DMS114 treated with DMSO at 0.1 percent for 48 hours (cell line): ENCODE results near the gene CCDC158.
"Not testable (repeated sequence)": the region's sequence is repeated elsewhere in the genome, so short reads cannot be mapped to it uniquely, and the experiment has no call there.

Experiments
- DNase-seq: peaks from one replicate; lab custom pipeline; 2025; ENCODE audit not compliant: unreplicated experiment; lab: John Stamatoyannopoulos, UW

CCDC158 gene

GRCh38 chr4:76430519-76431388 lies 9.8 kb upstream of the CCDC158 start:
- DNase-seq: no peak

- DNase-seq: no peak
Measured at GRCh38 chr4:76429636-76430035, 8.7 kb upstream of the CCDC158 start.

- DNase-seq: no peak
Measured at GRCh38 chr4:76426272-76426671, 5.3 kb upstream of the CCDC158 start.

- DNase-seq: not testable (repeated sequence)
Measured at GRCh38 chr4:76423159-76423558, 2.2 kb upstream of the CCDC158 start.

- no peak for DNase-seq
Measured at GRCh38 chr4:76420188-76420761, 666 bp downstream of the CCDC158 start.

- DNase-seq: no peak
Measured at GRCh38 chr4:76410636-76411035, 10.3 kb downstream of the CCDC158 start.

GRCh38 chr4:76407440-76408119 lies 13.4 kb downstream of the CCDC158 start:
- no peak for DNase-seq

GRCh38 chr4:76406081-76406480 lies 14.9 kb downstream of the CCDC158 start:
- DNase-seq: no peak

GRCh38 chr4:76401654-76402053 lies 19.3 kb downstream of the CCDC158 start:
- no peak for DNase-seq

GRCh38 chr4:76388160-76388908 lies 32.6 kb downstream of the CCDC158 start:
- no peak for DNase-seq

- DNase-seq: no peak
Measured at GRCh38 chr4:76386566-76387305, 34.2 kb downstream of the CCDC158 start.

GRCh38 chr4:76385974-76386373 lies 35.0 kb downstream of the CCDC158 start:
- no peak for DNase-seq

GRCh38 chr4:76384052-76384451 lies 36.9 kb downstream of the CCDC158 start:
- DNase-seq: no peak

GRCh38 chr4:76383001-76383400 lies 37.9 kb downstream of the CCDC158 start:
- no peak for DNase-seq

GRCh38 chr4:76381986-76382385 lies 39.0 kb downstream of the CCDC158 start:
- no peak for DNase-seq

- DNase-seq: no peak
Measured at GRCh38 chr4:76380561-76380960, 40.4 kb downstream of the CCDC158 start.

GRCh38 chr4:76377911-76378310 lies 43.0 kb downstream of the CCDC158 start:
- no peak for DNase-seq

- DNase-seq: no peak
Measured at GRCh38 chr4:76377481-76377901, 43.5 kb downstream of the CCDC158 start.

GRCh38 chr4:76376534-76376933 lies 44.4 kb downstream of the CCDC158 start:
- no peak for DNase-seq

- no peak for DNase-seq
Measured at GRCh38 chr4:76375703-76376102, 45.2 kb downstream of the CCDC158 start.

GRCh38 chr4:76374798-76375197 lies 46.1 kb downstream of the CCDC158 start:
- DNase-seq: no peak
